Nucleus accumbens (tissue), 56 donors: ENCODE measurements around the gene ATP10A.

Experiments
- DNase-seq, 56 donors: peaks; one replicate each; lab custom pipeline; 2025; lab: John Stamatoyannopoulos, UW

ATP10A gene

DNA sequence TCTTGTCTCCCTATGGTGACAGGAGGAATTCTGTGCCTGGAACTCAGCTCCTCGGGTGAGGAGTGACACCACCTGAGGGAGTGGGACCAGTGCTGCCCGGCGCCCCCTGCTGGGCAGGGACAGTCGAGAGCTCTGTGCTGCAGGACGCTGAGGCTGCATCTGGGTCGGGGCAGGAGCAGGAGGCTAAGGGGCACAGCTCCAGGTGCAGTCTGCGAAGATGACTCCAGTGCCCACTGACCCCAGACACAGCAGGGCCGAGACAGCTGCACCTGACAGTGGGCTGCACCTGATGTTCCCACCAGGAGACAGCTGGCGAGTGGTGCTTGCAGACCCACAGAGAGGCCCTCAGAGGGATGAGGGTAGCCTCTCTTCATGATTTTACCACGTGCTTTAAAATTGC, 152.9 kb downstream of the ATP10A start:
- DNase-seq: peak in 1 of 56 donors; percentile 27

- no peak for DNase-seq
Observed at GRCh38 chr15:25709437-25710159, 153.5 kb downstream of the ATP10A start.

- no peak for DNase-seq
Observed at GRCh38 chr15:25708391-25708790, 154.7 kb downstream of the ATP10A start.

DNA sequence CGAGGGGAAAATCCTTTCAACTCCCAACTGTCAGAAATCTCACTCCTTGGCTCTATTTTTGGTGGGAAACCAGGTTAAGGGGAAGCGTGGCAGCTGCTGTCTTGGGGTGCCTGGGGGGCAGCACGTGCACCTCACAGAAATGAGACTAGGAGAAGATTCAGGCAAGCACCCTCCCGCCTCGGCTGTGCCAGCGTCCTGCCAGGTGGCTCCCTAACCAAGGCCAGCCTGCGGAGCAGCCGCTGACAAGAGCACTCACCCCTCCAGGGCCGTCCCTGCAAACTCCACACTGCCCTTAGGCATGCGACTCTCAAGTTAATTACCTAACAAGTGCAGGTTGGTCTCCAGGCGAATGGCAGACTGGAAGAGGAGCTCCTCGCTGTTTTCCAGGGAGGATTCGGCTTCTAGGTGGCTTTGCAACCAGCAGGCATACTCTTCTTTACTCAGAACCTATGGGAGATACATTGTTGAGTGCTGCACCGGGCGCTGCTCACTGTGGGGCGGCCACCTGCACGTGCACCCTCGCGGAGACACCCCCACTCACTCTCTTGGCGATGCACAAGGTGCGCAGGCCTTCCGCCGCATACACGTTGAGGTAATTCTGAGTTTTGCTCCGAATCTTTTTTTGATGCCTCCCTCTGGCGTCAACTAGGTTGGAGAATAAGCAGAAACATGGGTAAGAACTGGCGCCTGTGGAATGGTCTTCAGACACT, 155.3 kb downstream of the ATP10A start:
- no peak for DNase-seq

DNA sequence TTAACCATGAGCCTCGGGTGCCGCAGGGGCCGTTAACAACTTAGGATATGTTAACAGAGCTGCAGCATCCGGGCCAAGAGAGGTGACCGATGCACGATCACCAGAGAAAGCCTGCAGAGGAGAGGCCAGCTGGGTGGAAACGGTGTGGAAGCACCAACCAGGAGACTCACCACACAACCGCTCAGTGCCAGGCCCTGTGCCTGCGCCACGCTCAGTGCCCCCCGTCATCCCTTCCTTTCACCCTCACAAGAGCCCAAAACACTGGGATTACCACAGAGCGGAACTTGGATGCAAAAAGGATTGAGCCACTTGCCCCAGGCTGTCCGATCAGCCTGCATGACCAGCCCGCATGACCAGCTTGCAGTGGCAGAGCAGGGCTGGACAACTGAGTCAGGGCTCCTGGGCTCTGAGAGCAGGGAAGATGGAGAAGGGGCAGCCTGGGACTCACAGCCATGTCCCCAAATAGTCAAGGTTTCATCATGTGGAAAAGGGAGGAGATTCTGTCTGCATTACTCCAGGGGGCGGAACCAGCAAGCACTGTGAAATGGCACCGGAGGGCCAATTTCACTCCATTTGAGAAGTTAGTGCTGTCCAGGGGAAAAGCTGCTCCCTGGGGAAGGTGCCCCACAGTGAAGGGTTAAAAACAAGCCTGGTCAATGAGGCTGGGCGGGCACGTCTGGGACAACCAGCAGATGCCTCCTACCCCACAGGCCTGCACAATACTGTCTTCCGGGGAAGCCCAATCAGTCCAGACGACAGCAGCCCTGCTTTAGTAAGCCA, 156.8 kb downstream of the ATP10A start:
- DNase-seq: no peak

GRCh38 chr15:25705433-25706115, 157.6 kb downstream of the ATP10A start:
- no peak for DNase-seq

GRCh38 chr15:25703726-25704125, 159.4 kb downstream of the ATP10A start:
- no peak for DNase-seq

DNA sequence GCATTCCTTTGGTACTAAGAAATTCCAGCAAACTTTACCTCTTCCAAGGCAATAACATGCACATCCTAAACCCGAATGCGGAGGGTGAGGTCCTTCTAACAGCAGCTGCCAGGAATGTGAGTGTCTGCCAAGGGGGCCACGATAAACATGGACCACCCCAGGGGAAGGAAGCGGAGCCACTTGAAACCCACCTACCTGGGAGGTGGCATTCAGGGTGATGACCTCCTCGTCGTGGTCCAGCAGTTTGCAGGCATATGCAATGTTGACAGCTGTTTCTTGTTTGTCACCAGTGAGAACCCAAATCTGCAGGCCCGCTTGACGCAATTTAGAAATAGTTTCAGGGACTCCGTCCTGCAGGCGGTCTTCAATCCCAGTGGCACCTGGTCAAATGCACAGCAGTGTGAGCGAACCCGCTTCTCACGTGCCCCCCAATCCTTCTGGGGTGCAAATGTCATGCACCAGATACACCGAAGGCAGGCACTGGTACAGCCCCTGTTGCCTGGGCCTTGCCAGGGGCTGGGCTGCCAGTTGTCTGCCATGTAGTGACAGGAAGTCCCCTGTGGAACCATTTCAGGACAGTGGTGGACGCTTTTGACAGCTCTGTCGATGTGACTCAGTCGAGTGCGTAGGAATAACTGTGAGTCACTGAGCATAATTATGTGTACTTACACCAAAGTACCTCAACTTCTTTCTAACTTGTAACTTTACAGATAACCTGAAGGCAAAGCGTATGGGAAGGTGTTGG, 161.2 kb downstream of the ATP10A start:
- peak in 5 of 56 donors; percentile 13 to 33 (median 30) for DNase-seq

DNA sequence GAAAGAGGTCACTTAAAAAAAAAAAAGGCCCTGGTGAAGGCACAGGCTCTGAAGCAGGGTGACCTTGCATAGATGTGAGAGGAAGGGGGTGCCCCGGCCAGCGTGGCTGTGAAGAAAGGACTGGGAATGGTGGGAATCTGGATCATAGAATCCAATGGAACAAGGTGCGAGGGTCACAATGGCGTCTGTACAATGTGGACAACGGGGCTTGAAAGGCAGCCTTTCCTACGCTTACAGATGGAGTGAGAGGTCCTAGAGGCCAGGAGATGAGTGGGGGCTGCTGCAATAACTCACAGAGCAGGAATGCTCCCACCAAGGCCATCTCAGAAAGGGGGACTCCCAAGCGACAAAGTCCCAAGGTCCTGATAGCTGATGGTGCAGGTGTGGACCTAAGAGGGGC, 162.2 kb downstream of the ATP10A start:
- DNase-seq: no peak

GRCh38 chr15:25697586-25697985, 165.5 kb downstream of the ATP10A start:
- no peak for DNase-seq

DNA sequence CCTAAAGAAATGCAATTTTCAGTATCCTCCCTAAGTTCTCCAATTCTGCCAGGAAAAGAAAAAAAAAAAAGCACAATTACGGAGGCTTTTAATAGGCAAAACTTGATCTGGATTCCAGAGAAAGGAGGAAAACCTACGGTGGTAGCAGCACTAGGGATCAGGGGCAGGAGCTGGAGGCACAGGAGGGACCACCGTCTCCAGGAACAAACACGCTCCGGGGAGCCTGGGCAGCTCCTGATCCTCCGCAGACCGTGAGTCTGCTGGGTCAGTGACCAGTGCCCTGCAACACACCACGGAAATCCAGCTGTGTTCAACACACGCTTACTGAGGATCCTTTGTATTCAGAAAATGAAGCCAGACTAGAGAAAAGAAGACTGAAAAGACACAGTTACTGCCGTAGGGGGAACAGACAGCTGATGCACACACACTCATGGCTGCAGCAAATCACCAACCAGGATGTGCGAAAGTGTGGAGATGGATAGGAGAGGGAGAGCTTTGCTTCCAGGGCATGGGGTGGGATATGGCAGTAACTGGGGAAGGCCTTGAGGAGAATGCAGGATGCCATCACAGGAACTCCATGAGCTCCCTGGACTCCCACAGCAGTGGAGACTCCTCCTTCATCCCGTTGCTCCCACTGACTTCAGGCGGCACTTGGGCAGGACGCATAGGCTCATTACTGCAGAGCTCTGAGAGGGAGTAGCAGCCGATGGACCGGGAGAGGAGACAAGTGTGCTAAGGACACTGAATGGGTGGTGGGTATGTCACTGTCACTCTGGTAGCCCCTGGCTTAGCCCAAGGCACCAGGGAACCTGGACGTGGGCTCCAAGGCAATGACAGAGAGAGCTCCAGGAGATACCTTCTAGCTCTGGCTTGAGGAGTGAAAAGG, 167.0 kb downstream of the ATP10A start:
- DNase-seq: no peak

DNA sequence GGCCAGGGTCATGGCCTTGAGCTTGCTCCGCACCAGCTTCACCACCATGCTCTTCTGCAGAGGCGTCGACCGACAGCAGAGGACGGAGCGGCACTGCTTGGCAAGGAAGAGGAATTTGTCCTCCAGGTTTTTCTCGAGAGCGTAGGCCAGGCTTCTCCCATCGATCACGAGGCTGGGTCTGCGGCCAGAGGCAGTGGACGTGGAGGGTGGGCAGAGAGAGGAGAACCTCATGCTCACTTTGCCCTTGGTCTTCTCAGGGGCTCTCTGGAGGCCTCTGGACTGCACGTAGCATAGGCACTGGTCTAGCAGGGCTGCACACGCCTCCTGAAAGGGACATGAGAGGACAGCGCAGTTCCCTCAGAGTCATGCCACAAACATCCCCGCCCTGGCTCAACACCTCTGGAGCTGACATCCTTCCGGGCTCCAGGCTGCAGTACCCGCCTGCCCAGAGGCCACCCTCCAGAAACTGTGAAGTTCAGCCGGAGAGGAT, 168.3 kb downstream of the ATP10A start:
- no peak for DNase-seq

GRCh38 chr15:25694239-25694584, 168.9 kb downstream of the ATP10A start:
- DNase-seq: no peak

GRCh38 chr15:25693321-25694238, 169.5 kb downstream of the ATP10A start:
- DNase-seq: peak in 3 of 56 donors; percentile 13 to 32 (median 15)

DNA sequence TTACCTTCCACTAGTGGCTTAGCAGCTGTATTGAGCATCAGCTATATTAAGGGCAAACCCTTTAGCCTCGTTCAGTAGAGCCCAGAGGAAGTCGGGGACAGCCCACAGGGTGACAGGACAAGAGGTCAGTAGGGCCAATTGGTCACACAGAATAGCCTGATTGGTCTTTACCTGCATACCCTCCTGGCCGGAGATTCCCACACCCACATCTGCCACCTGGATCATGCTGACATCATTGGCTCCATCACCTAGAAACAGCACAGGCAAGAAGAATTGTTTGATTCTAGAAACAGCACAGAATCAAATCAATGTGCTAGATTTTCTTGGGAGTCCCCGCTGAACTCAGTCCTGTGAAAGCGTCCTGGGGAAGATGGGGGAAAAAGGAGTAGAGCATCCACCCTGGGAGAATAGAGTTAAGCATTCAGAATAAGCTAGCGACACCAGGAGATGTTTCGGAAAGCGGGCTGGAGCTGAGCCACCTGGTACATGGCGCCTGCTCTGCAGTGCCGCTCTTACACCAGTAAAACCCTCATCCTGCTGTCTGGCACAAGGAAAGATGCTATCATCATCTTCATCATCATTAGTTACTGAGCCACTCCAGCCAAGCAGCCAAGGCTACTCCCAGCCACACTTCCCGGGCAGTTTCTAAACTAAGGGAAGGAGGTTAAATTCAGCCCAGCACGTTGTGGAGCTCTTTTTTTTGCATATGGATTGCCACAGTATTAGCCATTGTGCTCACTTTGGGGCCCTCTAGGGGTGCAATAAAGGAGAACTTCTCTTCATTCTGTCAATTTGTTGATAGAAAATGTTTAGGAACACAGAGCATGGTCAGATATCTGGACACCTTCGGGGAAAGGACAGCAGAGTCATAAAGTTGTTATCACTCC, 171.3 kb downstream of the ATP10A start:
- DNase-seq: peak in 3 of 56 donors; percentile 19 to 43 (median 21)

DNA sequence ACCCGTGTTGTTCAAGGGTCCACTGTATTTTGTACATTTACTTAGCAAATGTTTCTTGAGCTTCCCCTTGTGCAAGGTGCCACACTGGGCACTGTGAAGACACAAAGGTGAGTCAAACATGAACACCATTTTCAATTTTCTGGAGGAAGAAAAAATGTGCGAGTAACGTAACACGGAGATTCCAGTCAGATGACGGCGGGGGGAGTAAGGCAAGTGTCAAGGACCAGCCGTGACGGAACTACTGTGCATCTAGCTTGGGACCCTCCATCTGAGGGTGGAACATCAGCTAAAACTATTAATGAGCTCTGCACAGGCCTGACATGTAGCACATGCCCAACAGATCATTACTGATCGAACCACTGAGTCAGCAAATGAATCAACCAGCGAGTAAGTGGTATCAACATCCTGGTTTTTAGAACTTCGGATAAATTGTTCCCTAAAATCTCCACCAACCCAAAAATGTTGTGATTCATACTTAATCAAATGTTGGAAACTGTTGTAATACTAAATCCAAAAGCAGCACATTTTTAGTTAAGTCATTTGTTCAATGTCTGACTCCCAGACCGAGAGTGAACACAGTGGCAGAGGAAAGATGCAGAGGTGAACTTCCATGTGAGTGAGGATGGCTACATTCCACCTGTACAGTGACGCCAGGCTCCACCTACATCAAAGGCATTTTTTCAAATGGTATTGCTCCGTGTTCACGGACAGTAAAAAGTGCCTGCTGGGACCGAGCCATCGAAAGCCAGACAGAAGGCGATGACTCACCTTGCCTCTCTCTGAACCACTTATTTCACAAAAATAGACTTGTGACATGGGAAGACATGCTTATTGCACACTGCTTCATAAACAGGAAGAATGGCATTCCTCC, 172.2 kb downstream of the ATP10A start:
- peak in 7 of 56 donors; percentile 18 to 42 (median 24) for DNase-seq
